Measurements from ENCODE around the gene KLRD1.

DNA sequence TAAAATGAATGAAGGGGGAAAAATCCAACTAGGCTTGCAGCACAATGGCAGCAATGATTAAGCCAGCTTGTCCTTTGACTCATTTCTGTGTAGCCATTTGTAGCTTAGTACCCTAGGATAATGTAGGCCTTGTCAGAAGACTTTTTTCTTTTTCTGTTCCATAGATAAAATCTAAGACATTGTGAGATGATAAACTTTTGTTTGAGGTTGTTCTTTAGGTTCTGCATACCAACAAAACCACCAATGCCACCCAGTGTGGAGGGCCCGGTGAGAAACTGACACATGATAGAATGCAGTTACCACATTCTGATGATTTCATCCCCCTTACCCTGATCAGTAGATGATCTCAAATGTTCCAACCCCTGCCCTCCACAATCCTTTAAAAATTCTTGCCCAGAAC is 6.6 kb upstream of the KLRD1 start:
- TF ChIP-seq, protein P1, sequence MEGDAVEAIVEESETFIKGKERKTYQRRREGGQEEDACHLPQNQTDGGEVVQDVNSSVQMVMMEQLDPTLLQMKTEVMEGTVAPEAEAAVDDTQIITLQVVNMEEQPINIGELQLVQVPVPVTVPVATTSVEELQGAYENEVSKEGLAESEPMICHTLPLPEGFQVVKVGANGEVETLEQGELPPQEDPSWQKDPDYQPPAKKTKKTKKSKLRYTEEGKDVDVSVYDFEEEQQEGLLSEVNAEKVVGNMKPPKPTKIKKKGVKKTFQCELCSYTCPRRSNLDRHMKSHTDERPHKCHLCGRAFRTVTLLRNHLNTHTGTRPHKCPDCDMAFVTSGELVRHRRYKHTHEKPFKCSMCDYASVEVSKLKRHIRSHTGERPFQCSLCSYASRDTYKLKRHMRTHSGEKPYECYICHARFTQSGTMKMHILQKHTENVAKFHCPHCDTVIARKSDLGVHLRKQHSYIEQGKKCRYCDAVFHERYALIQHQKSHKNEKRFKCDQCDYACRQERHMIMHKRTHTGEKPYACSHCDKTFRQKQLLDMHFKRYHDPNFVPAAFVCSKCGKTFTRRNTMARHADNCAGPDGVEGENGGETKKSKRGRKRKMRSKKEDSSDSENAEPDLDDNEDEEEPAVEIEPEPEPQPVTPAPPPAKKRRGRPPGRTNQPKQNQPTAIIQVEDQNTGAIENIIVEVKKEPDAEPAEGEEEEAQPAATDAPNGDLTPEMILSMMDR (IDR thresholded peaks at IDR 0.05), result no peak
- TF ChIP-seq POLR2A (IDR thresholded peaks at IDR 0.05), result no peak

Data from lower leg skin (tissue), 3 donors.